GM23248 (cell line): Measurements from ENCODE around the gene GBE1. TPM values are rescaled to one million over a fixed set of nuclear protein-coding genes. Genes with fewer than 3 reads are reported as not detected.
"Not testable (repeated sequence)": the region's sequence is repeated elsewhere in the genome, so short reads cannot be mapped to it uniquely, and the experiment has no call there.

Source experiments
- DNase-seq: peaks from one replicate; pipeline ENCODE4 v3.0.0-alpha.2; 2015
- H2AFZ ChIP-seq: fragments of 200-600 bp; sonication (generic); 2 replicates; pipeline ENCODE4 v1.6.1; 2016; ENCODE audit warnings: antibody characterized with exemption
- H3F3A ChIP-seq: fragments of 200-600 bp; sonication (generic); 2 replicates; pipeline ENCODE4 v1.6.1; 2016; ENCODE audit warnings: mild to moderate bottlenecking, antibody characterized with exemption, mixed run types; ENCODE audit not compliant: insufficient read depth
- H3K27ac ChIP-seq: fragments of 200-600 bp; sonication (generic); 2 replicates; pipeline ENCODE4 v1.5.1; 2016; ENCODE audit warnings: mild to moderate bottlenecking
- H3K27me3 ChIP-seq: fragments of 200-600 bp; sonication (generic); replicated peaks from 2 replicates; pipeline ENCODE4 v1.6.1; 2016; ENCODE audit warnings: mild to moderate bottlenecking; ENCODE audit not compliant: insufficient read depth
- H3K36me3 ChIP-seq: fragments of 200-600 bp; sonication (generic); 2 replicates; pipeline ENCODE4 v1.6.1; 2016; ENCODE audit warnings: low read depth, mild to moderate bottlenecking
- H3K4me1 ChIP-seq: fragments of 200-600 bp; sonication (generic); 2 replicates; pipeline ENCODE4 v1.6.1; 2016; ENCODE audit warnings: mild to moderate bottlenecking; ENCODE audit not compliant: insufficient read depth
- H3K4me2 ChIP-seq: fragments of 200-600 bp; sonication (generic); one replicate; pipeline ENCODE4 v1.6.1; 2016; ENCODE audit warnings: mild to moderate bottlenecking; ENCODE audit not compliant: unreplicated experiment
- H3K4me3 ChIP-seq: fragments of 200-600 bp; sonication (generic); 2 replicates; pipeline ENCODE4 v1.5.1; 2016; ENCODE audit warnings: mild to moderate bottlenecking
- H3K79me2 ChIP-seq: fragments of 200-600 bp; sonication (generic); 2 replicates; pipeline ENCODE4 v1.6.1; 2016; ENCODE audit warnings: mild to moderate bottlenecking; ENCODE audit not compliant: insufficient read depth
- H3K9ac ChIP-seq: fragments of 200-600 bp; sonication (generic); 2 replicates; pipeline ENCODE4 v1.6.1; 2016; ENCODE audit warnings: mild to moderate bottlenecking
- H3K9me2 ChIP-seq: fragments of 200-600 bp; sonication (generic); 2 replicates; pipeline ENCODE4 v1.6.1; 2016; ENCODE audit warnings: mixed run types, mild to moderate bottlenecking, moderate library complexity; ENCODE audit not compliant: insufficient read depth
- H3K9me3 ChIP-seq: fragments of 200-600 bp; sonication (generic); one replicate; pipeline ENCODE4 v1.6.1; 2017; ENCODE audit warnings: low read depth
- H4K20me1 ChIP-seq: fragments of 200-600 bp; sonication (generic); 2 replicates; pipeline ENCODE4 v1.6.0; 2016; ENCODE audit not compliant: insufficient read depth
- EZH2 ChIP-seq: fragments of 200-600 bp; sonication (generic); IDR thresholded peaks from 2 replicates; pipeline ENCODE4 v1.6.1; 2018; ENCODE audit warnings: antibody characterized with exemption, mild to moderate bottlenecking; ENCODE audit not compliant: insufficient read depth, poor library complexity, severe bottlenecking
- EZH2phosphoT487 ChIP-seq: fragments of 200-600 bp; sonication (generic); IDR thresholded peaks from 2 replicates; pipeline ENCODE4 v1.6.1; 2018; ENCODE audit warnings: antibody characterized with exemption, moderate library complexity, mild to moderate bottlenecking, low read depth; ENCODE audit not compliant: insufficient read depth
- WGBS, 2 experiments: methylation state at CpG; one replicate each; pipeline ENCODE4 v1.1.6; 2015 to 2017; ENCODE audit warnings: low lambda C conversion rate in 2 of 2, low coverage in 1 of 2; ENCODE audit errors: missing lambda C conversion rate in 2 of 2; 5-methylcytosine and 5-hydroxymethylcytosine counted together
- in situ Hi-C: fragments of 300-500 bp; cut with MboI; formaldehyde crosslinking; loops from 2 replicates; pipeline ENCODE4 v1.15.0; 2020
- polyA plus RNA-seq: library from polyadenylated mRNA; unstranded; fragments of >200 nt; fragmentation: Nextera tagmentation; extraction: Ambion mirVana; gene quantifications from 2 replicates; pipeline ENCODE4 v1.2.1, GENCODE V29; 2016
- total RNA-seq: library from RNA; depleted of rRNA; stranded (reverse); fragments of >200 nt; shearing (Covaris generic); gene quantifications from 2 replicates; pipeline ENCODE4 v1.2.3, GENCODE V29; 2014

GBE1 gene
- total and polyA plus RNA-seq, 2 experiments from 2014 or later, result 130 to 166 TPM

DNA sequence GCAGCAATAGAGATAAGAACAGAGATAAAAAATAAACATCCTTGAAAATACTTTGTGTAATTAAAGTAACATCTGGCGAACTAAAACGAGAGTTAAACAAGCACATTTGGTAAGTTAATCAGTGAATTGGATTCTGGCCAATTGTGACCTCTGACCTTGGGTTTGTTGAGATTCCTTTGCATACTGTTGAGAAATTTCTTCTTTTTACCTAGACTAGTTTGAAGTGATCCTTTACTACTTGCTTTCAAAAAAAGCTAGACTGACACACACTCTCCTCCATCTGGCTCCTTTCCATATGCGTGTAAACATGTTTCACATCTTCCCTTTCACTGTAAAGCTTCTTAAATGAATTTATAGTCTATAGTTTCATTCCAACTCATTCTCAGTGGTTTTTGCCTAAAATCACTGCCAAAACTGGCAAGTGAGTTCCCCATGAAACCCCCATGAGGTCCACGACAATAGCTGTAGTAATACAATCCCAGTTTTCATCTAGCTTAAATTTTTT lies 17.3 kb upstream of the GBE1 start:
- no peaks in the 10 kb centered on the region for H3K27me3 ChIP-seq
- no peaks in the 10 kb centered on the region for H3K9me2 ChIP-seq
- no peak overlapping the region for H3K27ac ChIP-seq
- TF ChIP-seq EZH2phosphoT487 (no peak), EZH2 (no peak)
- no peak for DNase-seq
- no peaks in the 10 kb centered on the region for H3F3A ChIP-seq
- no peaks in the 10 kb centered on the region for H4K20me1 ChIP-seq
- in situ Hi-C loops, result no loop called here
- H3K4me3 ChIP-seq, result no peak overlapping the region
- no peak overlapping the region for H3K4me2 ChIP-seq
- H2AFZ ChIP-seq, result no peak overlapping the region
- H3K79me2 ChIP-seq, result no peaks in the 10 kb centered on the region
- H3K9me3 ChIP-seq, result no peaks in the 10 kb centered on the region
- WGBS, 2 experiments, result 36 to 43% methylated on average over 4 of the region's 4 CpGs
- H3K4me1 ChIP-seq, result no peaks in the 10 kb centered on the region
- no peak overlapping the region for H3K9ac ChIP-seq
- H3K36me3 ChIP-seq, result no peaks in the 10 kb centered on the region

DNA sequence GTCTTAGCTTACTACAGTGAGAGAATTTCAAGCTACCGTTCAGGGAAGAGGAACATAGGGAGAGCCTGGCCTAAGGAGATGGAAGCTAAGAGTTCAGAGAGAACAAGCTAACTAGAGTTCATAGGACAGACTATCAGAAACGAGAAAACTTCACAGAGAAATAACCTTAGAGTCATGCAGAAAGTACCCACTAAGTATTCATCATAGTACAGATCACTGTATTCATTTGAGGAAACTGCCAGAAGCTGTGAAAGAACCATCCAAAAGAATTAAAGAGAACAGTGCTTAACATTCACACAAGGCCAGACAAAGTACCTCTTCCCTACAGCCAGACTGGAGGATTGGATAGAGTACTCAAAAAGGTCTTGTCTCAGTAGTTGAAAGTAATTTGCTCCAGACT lies 15.2 kb upstream of the GBE1 start:
- Histone ChIP-seq H3K27me3 (no peaks in the 10 kb centered on the region), H3K9ac (no peak overlapping the region), H3K9me3 (no peaks in the 10 kb centered on the region), H3F3A (no peaks in the 10 kb centered on the region), H4K20me1 (no peaks in the 10 kb centered on the region), H3K36me3 (no peaks in the 10 kb centered on the region), H3K4me3 (no peak overlapping the region), H3K9me2 (no peaks in the 10 kb centered on the region), H3K4me1 (no peaks in the 10 kb centered on the region), H2AFZ (no peak overlapping the region), H3K4me2 (no peak overlapping the region), H3K27ac (no peak overlapping the region), H3K79me2 (no peaks in the 10 kb centered on the region)
- in situ Hi-C loops, result no loop called here
- WGBS, 2 experiments, result 61% methylated on average over 2 of the region's 2 CpGs
- no peak for DNase-seq
- TF ChIP-seq EZH2 (no peak), EZH2phosphoT487 (no peak)

DNA sequence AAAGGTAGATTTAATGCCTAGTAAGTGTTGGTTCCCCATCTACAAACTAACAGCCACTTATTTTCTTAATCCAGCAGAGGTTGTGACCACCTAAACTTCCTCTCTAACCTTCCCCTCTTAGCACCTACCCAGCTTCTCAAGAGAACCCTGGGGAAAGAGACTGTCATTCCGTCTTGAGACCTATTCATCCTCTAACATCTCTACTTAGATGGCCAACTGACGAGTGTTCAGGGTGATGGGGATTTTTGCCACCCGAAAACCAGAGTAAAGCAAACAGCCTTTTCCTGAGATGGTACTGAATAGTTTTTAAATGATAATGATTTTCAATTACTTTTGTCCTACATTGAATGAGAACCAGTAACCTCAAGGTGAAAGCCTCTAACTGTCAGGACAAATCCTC lies 9.3 kb upstream of the GBE1 start:
- whole genome bisulfite sequencing, 2 experiments, result 86 to 89% methylated on average over 3 of the region's 3 CpGs
- DNase-seq, result no peak
- no peaks in the 10 kb centered on the region for H3K36me3 ChIP-seq
- H3K4me3 ChIP-seq, result no peak overlapping the region
- H3F3A ChIP-seq, result no peaks in the 10 kb centered on the region
- H3K27me3 ChIP-seq, result no peaks in the 10 kb centered on the region
- H3K9me3 ChIP-seq, result no peaks in the 10 kb centered on the region
- H3K9ac ChIP-seq, result no peak overlapping the region
- H3K4me2 ChIP-seq, result no peak overlapping the region
- in situ Hi-C loops, result no loop called here
- no peak overlapping the region for H2AFZ ChIP-seq
- no peaks in the 10 kb centered on the region for H3K79me2 ChIP-seq
- no peaks in the 10 kb centered on the region for H4K20me1 ChIP-seq
- H3K9me2 ChIP-seq, result no peaks in the 10 kb centered on the region
- no peaks in the 10 kb centered on the region for H3K4me1 ChIP-seq
- TF ChIP-seq EZH2 (no peak), EZH2phosphoT487 (no peak)
- no peak overlapping the region for H3K27ac ChIP-seq

DNA sequence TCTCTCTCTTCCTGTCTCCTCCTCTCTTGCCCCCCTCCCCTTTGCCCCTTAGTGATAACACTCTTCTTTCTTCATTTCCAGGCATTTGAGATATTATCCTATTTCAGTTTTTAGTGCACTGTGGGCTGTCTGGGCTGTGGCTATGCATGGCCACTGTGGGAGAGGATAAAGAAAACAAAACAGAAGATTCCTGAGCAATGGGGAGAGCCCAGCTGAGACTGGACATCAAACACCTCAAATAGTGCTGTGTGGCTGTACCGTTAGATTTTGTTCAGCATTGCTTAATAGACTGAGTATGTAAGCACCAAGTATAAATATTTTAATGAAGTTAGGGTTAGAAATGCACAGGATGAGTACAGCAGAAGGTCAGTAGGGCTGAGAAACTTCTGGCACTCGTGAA lies 7.9 kb upstream of the GBE1 start:
- Histone ChIP-seq H3K9me3 (no peaks in the 10 kb centered on the region), H4K20me1 (no peaks in the 10 kb centered on the region), H3K27ac (no peak overlapping the region), H3F3A (0 out of 2 replicates have a peak, but pooled peaks cover 4% of the 10 kb centered on the region), H3K27me3 (no peaks in the 10 kb centered on the region), H3K4me3 (no peak overlapping the region), H3K79me2 (no peaks in the 10 kb centered on the region), H3K9me2 (no peaks in the 10 kb centered on the region), H3K9ac (no peak overlapping the region), H2AFZ (no peak overlapping the region), H3K4me1 (peaks cover 4% of the 10 kb centered on the region; the same call in 1 of the 2 replicates), H3K4me2 (no peak overlapping the region), H3K36me3 (no peaks in the 10 kb centered on the region)
- 77 to 78% methylated on average over 2 of the region's 2 CpGs for WGBS, 2 experiments
- TF ChIP-seq EZH2phosphoT487 (no peak), EZH2 (no peak)
- DNase-seq, result no peak
- in situ Hi-C loops, result no loop called here

DNA sequence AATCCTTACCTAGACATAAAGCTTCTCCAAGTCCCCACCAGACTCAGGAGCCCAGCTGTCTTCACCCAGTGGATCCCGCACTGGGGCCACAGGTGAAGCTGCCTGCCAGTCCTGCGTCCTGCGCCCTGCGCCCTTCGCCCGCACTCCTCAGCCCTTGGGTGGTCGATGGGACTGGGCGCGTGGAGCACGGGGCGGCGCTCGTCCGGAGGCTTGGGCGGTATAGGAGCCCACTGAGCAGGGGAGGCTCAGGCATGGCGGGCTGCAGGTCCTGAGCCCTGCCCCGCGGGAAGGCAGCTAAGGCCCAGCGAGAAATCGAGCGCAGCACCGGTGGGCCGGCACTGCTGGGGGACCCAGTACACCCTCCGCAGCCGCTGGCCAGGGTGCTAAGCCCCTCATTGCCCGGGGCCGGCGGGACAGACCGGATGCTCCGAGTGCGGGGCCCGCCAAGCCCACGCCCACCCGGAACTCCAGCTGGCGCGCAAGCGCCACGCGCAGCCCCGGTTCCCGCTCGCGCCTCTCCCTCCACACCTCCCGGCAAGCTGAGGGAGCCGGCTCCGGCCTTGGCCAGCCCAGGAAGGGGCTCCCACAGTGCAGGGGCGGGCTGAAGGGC lies 5.9 kb upstream of the GBE1 start:
- 95 to 96% methylated on average over 35 to 43 of the region's 47 CpGs for WGBS, 2 experiments
- in situ Hi-C loops, result not testable (repeated sequence)

More for the DNA sequence above, 5.9 kb upstream of the GBE1 start:
- H2AFZ ChIP-seq, H4K20me1 ChIP-seq, H3K4me3 ChIP-seq, H3K27ac ChIP-seq, H3K9me3 ChIP-seq, H3K4me1 ChIP-seq, H3K27me3 ChIP-seq, H3K4me2 ChIP-seq, DNase-seq, H3K79me2 ChIP-seq, H3K36me3 ChIP-seq, H3K9ac ChIP-seq, H3K9me2 ChIP-seq: not testable (repeated sequence)
- H3F3A ChIP-seq, result peaks cover 16% of the 10 kb centered on the region
